ENCODE measurements around the gene ID3. TPM values are rescaled to one million over a fixed set of nuclear protein-coding genes. Genes with fewer than 3 reads are reported as not detected.
A peak's percentile ranks its signal among the peaks of the same experiment; 100 is the strongest.

ID3 gene
- total RNA-seq, 1 donor from 2014 or later: 242 TPM

GRCh38 chr1:23565776-23566175, 6.5 kb upstream of the ID3 start:
- Histone ChIP-seq H3K4me3 (no peak overlapping the region), H3K9me3 (no peaks in the 10 kb centered on the region), H3K4me1 (peaks cover 32% of the 10 kb centered on the region), H3K36me3 (no peaks in the 10 kb centered on the region), H3K27ac (peak overlapping the region; percentile 0), H3K27me3 (no peaks in the 10 kb centered on the region)
- DNase-seq (no peak), ATAC-seq (no peak)
- TF ChIP-seq CTCF (IDR thresholded peaks at IDR 0.05): no peak
- intact Hi-C loops (cut with DNase I): no loop called here

GRCh38 chr1:23564529-23565122, 5.3 kb upstream of the ID3 start:
- TF ChIP-seq CTCF (IDR thresholded peaks at IDR 0.05): no peak
- no peaks in the 10 kb centered on the region for H3K27me3 ChIP-seq
- H3K9me3 ChIP-seq: no peaks in the 10 kb centered on the region
- H3K4me3 ChIP-seq: no peak overlapping the region
- no peaks in the 10 kb centered on the region for H3K36me3 ChIP-seq
- DNase-seq (no peak), ATAC-seq (no peak)
- peaks cover 44% of the 10 kb centered on the region for H3K4me1 ChIP-seq
- H3K27ac ChIP-seq: peak overlapping the region; percentile 94
- intact Hi-C loops (cut with DNase I): no loop called here

DNA sequence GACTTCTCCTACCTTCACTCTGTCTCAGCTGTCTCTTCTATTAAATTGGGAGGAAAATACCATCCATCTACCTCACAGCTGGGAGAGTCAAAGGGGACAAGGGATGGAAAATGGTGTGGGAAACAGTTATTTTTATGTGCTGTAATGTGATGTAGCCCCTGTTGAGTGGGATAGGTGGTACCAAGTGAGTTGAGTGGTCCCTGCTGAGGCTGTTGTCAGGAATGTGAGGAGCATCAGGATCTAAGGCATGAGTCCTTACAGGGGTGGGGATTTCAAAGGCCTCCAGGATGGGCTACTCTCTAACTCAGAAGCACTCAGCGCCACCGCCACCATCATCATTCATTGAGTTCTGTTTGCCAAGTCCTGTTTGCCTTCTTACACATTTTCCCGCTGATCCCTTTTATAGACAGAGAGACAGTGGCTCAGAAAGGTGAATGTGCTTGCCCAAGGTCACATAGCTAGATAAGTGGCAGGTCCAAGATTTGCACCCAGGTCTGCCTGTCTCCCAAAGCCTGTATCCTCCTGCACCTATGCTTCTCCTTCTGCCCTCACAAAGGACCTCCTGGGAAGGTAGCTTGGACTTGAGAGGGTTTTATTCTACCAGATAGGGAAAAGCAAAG, 4.6 kb upstream of the ID3 start:
- Histone ChIP-seq H3K4me1 (peaks cover 39% of the 10 kb centered on the region), H3K4me3 (no peak overlapping the region), H3K27me3 (no peaks in the 10 kb centered on the region), H3K27ac (peak overlapping the region; percentile 94), H3K9me3 (no peaks in the 10 kb centered on the region), H3K36me3 (no peaks in the 10 kb centered on the region)
- ATAC-seq (no peak), DNase-seq (no peak)
- no peak for TF ChIP-seq CTCF (IDR thresholded peaks at IDR 0.05)
- intact Hi-C loops (cut with DNase I): no loop called here

DNA sequence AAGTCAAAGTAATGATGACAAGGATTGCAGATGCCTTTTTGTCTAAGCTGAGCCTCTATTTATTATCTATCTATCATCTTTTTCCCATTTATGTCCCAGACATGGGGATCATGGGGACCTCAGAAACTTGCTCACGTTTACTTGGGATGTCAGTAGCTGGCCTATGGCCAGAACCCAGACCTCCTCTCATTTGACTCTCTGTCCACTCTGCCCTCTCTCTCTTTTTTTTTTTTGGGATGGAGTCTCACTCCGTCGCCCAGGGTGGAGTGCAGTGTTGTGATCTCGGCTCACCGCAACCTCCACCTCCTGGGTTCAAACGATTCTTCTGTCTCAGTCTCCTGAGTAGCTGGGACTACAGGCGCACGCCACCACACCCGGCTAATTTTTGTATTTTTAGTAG, 3.7 kb upstream of the ID3 start:
- no peak for DNase-seq
- Histone ChIP-seq H3K27ac (peak overlapping the region; percentile 94), H3K36me3 (peaks cover under 1% of the 10 kb centered on the region), H3K4me3 (no peak overlapping the region), H3K4me1 (peaks cover 35% of the 10 kb centered on the region), H3K27me3 (no peaks in the 10 kb centered on the region), H3K9me3 (no peaks in the 10 kb centered on the region)
- intact Hi-C loops (cut with DNase I): no loop called here
- no peak for ATAC-seq
- no peak for TF ChIP-seq CTCF (IDR thresholded peaks at IDR 0.05)

- peak; percentile 81 for ATAC-seq
Measured at GRCh38 chr1:23562137-23562876, 3.0 kb upstream of the ID3 start.

More at GRCh38 chr1:23562137-23562876, 3.0 kb upstream of the ID3 start:
- Histone ChIP-seq H3K27me3 (no peaks in the 10 kb centered on the region), H3K36me3 (peaks cover 8% of the 10 kb centered on the region), H3K9me3 (no peaks in the 10 kb centered on the region), H3K4me1 (peaks cover 41% of the 10 kb centered on the region), H3K4me3 (peak overlapping the region; percentile 28), H3K27ac (peak overlapping the region; percentile 94)
- intact Hi-C loops (cut with DNase I): no loop called here
- peak; percentile 96 for DNase-seq
- TF ChIP-seq CTCF (IDR thresholded peaks at IDR 0.05): no peak
